Hematopoietic multipotent progenitor cell treated with erythropoietin and hydrocortisone succinate and interleukin-3 and kit ligand, for 15 days (in vitro differentiated cells): ENCODE results near the gene UBE2Q1.

Source experiments
- DNase-seq: peaks from one replicate; pipeline ENCODE4 v3.0.0-alpha.2; 2015; ENCODE audit warnings: low spot score

UBE2Q1 gene

DNA sequence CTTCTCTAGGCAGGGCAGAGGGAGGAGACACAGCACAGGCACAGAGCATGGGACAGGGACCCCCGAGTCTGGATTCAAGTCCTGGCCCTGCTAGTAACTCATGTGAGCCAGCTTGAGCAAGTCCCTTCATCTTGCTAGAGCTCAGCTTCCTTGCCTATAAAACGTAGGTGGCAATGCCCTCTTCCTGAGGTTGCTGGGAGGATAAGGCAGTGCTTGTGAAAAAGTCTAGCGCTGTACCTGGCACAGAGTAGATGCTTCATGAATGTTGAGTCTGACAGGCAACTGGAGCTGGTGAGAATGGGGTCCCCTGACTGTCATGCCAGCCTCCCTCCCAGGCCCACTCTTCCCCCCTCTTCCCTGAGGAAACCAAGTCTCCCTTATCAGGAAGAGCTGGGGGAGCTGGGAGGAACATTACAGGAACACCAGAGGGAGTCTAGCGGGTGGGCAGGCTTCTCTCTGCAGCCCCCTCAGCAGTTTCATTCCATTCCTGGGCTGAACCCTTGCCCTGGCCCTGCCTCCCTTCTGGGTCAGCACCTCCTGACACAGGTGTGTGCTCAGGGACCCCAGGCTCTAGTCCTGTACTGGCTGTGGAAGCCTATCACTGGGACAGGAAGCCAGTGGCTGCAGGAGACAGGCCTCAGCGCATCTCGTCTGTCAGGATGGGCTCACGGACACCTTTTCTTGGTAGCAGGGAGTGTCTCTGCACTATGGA, 19.0 kb upstream of the UBE2Q1 start:
- DNase-seq: no peak

DNA sequence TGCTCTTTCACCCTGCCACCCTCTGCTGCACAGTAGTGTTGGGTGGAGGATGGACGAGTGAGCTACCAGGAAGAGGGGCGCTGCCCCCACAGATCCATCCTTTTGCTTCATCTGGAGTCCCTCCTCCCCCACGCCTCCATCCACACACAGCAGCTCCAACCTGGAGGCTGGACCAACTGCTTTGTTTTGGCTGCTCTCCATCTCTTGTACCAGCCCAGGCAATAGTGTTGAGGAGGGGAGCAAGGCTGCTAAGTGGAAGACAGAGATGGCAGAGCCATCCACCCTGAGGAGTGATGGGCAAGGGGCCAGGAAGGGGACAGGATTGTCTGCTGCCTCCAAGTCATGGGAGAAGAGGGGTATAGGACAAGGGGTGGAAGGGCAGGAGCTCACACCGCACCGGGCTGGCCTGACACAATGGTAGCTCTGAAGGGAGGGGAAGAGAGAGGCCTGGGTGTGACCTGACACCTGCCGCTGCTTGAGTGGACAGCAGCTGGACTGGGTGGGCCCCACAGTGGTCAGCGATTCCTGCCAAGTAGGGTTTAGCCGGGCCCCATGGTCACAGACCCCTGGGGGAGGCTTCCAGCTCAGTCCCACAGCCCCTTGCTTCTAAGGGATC, 17.6 kb upstream of the UBE2Q1 start:
- no peak for DNase-seq

DNA sequence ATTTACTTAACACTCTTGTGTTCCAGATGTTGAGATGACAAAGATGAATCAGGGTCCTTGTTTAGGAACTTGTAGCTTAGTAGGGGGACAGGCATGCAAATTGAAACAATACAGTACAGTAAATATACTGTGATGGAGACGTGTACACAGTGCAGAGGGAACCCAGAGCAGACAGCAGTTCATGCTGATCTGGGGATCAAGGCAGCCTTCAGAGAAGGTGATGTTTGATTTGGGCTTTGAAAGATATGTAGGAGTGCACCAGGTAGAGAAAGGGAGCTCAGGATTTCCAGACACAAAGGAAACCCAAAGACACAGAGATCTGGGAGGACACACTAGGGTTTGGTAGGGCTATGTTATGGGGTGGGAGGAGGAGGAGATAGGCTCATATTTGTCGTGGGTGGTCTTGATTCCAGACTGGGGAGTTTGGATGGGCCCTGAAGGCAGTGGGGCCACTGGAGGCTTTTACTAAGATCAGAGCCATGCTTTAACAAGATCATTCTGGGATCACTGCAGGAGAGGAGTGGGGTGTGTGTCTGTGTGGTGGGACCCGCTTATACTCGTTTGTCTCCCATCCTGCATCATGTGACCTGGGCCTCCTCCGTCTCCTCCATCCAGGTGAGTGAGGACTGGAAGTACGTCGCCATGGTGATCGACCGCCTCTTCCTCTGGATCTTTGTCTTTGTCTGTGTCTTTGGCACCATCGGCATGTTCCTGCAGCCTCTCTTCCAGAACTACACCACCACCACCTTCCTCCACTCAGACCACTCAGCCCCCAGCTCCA, 16.9 kb upstream of the UBE2Q1 start:
- no peak for DNase-seq

DNA sequence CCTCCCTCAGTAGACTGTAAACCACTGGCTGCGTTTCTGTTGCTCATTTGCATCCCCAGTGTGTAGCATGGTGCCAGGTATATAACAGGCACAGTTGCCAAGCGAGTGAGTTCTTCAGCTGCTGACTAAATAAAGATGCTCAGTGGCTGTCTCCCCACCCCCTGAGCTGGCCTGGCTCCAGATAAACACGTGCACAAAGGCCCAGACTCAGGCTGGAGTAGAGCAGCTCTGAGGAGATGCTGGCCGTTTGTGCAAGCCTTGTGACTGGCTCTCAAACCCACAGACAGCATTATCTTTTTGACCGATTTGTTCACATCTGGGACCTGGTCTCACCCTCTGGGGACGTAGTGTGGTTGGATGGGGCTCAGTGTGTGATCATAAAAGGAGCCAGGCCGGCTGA, 16.3 kb upstream of the UBE2Q1 start:
- no peak for DNase-seq

DNA sequence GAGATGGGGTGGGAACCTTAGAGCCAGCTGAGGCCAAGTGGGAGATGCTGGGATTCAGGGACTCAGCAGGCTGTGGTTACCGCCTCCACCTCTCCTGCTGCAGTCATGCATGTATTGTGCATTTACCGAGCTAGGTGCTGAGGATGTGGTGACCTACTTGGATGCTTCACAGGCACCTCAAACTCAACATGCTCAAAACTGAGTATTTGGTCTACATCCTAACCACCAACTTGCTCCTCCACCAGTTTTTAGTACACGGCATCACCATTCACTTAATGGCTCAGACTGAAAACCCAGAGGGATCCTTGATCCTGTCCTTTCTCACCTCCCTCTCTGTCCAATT, 14.7 kb upstream of the UBE2Q1 start:
- no peak for DNase-seq

DNA sequence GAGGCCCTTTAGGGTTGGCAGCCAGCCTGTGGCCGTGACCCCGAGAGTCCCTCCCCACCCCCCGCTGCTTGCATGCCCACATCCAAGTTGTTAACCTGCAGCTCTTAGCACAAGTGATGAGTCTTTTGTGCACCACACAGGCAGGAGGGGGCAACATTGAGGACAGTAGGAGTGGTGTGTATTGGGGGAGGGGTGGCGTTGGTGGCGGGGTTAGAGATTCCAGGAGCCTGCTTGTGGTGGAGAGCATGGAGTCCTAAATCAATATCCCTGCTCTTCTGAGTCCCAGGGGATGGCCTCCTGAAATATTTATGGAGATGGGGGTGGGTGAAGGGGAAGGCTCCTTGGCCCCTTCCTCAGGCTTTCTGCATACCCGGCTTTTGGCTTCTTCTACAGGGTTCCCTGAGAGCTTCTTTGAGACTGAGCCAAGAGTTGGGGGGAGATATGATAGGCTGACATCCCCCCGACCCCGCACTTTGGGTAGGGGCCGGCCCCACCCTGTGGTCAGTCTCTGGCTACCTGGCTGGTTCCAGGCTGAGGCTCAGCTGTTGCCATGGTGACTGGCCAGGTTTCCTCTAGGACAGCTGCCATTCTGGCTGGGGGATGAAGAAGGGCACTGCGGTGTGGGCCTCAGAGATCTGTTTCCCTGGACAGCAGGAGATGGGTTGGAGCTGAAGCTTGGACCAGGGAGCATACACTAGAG, 14.2 kb upstream of the UBE2Q1 start:
- DNase-seq: no peak

DNA sequence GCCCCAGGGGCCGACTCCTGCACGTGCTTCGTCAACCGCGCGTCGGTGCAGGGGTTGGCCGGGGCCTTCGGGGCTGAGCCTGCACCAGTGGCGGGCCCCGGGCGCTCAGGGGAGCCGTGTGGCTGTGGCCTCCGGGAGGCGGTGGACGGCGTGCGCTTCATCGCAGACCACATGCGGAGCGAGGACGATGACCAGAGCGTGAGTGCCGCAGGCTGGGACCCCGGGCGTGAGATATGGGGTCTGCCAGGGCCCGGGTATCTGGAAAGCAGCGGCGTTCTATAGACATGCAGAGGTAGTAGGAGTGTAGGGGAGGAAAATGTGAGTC, 13.5 kb upstream of the UBE2Q1 start:
- no peak for DNase-seq

DNA sequence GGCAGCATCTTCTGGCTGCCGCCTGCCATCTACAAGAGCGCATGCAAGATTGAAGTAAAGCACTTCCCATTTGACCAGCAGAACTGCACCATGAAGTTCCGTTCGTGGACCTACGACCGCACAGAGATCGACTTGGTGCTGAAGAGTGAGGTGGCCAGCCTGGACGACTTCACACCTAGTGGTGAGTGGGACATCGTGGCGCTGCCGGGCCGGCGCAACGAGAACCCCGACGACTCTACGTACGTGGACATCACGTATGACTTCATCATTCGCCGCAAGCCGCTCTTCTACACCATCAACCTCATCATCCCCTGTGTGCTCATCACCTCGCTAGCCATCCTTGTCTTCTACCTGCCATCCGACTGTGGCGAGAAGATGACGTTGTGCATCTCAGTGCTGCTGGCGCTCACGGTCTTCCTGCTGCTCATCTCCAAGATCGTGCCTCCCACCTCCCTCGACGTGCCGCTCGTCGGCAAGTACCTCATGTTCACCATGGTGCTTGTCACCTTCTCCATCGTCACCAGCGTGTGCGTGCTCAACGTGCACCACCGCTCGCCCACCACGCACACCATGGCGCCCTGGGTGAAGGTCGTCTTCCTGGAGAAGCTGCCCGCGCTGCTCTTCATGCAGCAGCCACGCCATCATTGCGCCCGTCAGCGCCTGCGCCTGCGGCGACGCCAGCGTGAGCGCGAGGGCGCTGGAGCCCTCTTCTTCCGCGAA, 12.9 kb upstream of the UBE2Q1 start:
- no peak for DNase-seq

DNA sequence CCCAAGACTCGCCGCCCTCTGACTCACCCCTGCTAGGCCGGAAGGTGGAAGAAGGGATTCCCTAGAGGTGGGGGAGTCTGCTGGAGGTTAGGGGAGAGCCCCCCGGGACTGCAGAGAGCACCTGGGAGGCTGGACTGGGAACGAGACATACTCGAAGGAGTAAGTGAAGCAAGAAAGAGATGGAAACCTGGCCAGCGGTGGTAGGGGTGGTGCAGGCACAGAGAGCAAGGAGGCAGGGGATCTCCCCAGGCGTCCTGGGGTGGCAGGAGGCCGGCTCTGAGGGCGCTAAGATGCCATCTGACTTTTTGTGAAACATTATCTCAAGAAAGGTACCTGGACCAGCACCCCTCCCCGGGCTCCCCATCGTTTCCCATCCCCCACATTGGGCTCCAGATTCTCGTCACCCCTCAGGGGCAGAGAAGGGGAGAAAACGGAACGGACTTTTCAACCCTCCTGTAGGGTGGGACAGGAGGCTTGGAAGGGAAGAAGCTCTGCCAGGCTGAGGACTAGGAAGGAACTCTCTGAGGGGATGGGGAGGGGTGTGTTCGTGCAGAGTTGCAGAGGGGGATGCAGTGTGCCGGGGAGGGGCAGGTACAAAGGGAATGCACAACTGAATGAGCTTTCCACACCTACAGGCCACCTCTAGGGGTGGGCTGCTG, 9.8 kb upstream of the UBE2Q1 start:
- DNase-seq: no peak

DNA sequence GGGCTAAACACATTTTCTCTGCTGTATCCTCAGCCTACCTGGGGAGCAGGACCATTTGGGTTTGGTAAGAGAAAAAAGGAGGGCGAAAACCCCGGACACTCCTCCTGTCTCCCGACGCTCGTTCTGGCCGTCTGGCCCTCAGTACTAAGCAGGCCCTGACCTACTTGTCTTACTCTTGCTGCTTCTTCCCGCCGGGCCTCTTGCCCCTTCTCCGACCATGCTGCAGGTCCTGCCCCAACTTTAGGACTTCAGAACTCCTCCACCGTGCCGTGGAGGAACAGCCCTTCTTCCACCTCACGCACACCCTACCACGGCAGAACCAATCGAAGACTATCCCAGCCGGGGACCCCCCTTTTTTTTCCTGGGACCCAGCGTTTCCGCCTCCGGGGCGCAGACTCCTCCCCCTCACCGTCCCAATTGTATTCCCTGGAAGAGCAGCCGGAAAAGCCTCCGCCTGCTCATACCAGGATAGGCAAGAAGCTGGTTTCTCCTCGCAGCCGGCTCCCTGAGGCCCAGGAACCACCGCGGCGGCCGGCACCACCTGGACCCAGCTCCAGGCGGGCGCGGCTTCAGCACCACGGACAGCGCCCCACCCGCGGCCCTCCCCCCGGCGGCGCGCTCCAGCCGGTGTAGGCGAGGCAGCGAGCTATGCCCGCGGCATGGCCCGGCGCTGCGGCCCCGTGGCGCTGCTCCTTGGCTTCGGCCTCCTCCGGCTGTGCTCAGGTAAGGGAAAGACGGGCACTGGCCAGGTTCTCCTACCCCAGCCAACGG, 9.1 kb upstream of the UBE2Q1 start, which contains the start of gene CHRNB2:
CHRNB2 (plus strand) TSS at position 393 of the 771 bp plus-strand sequence; CDS start at position 660, 267 bp downstream.
- DNase-seq: peak; percentile 59

DNA sequence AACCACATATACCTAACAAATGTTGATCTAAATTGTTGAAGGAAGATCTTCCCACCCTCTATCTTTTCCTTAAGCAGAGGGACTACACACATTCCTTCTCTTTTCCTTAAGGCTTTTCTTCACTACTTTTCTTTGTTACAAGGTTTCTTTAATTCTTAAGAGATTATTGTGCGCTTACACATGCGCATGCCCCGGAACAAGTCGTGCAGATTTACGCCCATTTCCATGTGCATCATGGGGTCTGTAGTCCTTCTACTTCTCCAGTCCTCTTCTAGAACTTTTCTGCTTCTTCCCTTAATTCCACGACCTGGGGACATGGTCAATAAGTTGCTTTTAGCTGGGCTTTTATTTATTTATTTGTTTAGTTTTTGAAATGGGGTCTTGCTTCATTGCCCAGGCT, 7.4 kb upstream of the UBE2Q1 start:
- no peak for DNase-seq

DNA sequence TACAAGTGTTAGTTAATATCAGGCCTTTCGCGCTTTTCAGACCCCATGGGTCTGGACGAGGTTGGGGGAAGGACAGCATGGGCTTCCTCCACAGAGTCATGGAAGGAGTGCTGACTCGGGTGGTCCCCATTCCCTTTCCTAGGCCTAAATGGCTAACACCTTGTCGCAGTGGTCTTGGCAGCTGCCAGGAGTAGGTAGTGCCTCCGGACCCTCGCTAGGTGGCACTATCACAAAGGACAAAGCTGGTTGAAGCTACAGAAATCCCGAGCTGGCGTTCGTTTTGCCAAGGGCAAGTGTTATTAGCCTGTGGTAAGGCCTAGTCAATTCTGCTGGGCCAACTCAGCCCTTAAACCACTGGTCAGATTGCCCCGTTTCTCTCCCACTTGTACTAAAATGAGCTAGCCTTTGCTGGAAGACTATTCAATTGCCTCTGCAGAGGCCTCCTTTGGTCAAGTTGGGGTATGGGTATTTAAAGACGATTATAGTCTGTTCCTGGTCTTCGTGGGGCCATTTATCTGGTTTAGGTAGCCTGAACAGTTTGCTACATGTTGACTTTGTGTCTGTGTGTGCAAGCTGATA, 1.1 kb upstream of the UBE2Q1 start:
- peak; percentile 87 for DNase-seq

DNA sequence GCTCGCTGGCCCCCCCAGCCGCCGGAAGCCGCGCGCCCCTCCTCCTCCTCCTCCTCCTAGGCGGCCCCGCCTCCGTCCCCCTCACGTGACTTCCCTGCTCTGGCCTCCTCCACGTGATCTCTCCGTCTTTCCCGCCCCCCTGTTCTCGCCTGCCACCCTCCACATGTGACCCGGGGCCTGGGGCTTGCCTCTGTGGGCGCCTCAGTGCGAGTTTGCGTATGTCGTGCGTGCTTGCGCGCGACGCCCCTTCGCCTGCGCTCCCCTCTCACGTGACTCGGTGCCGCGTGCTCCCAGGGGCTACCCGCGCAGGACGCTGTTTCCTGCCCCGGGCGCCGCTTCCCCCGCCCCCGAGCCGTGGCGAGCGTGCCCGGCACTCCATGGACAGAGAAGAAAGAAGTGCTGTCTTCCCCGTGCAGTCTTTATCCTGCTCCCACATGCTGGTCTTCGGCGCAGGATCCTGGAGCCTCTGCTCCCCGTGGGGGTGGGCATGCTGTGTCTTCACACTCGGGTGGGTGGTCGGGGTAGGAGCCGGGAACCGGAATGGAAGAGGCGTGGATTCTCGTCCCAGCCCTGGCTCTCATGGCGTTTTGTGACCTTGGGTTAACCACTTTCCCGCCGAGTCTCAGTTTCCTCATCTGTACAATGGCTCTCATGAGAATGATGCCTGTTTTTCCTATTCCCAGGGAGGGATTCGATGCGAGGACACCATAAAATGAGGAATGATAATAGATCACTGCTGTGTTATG, 431 bp upstream of the UBE2Q1 start:
- peak; percentile 91 for DNase-seq

DNA sequence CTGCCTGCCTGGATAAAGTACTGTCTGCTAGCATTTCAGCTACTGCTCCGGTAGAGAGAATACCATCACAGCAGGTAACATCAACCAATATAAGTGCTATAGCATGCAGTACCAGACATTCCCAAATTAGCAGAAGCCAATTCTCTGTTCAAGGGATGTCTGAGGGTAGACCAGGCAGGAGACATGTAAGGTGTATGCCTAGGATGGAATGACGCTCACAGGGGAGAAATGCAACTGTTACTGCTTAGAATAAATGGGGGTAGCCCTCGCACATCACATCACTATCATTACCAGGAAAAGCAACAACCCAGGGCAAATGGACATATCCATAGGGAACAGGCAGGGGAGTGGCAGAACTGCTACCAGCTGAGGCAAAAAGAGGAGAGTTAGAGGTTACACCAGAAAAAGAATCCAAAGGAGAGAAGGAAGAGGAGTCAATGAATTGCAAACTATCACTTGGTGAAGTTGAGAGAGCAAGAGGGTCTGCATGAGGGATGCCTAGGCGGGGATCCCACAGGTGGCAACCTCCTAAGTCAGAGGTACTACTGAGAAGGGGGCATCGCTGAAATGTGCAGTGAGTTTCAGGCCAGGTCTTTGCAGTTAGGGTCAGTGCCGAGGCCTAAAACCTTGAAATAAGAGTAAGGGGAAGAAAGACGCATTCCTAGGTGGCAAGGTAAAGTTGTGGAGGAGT, 1.1 kb downstream of the UBE2Q1 start:
- DNase-seq: no peak

DNA sequence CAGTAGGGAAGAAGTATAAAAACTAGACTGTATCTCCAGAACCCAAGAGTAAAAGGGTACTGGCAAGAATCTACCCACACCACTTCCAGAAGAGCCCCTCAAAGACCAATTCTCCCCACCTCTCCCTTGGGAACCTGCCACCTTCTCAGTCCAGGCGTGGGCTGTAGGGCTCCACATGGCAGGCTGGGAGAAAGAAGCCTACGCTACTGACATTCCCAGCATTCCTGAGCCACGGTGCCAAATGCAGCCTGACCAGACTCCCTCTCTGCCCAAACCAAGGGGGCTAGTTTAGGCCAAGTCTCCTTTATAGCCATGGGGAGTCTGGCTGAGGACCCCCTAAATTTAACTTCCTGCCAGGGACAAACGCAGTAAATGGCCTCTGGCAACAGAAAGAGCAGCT, 2.0 kb downstream of the UBE2Q1 start:
- no peak for DNase-seq

DNA sequence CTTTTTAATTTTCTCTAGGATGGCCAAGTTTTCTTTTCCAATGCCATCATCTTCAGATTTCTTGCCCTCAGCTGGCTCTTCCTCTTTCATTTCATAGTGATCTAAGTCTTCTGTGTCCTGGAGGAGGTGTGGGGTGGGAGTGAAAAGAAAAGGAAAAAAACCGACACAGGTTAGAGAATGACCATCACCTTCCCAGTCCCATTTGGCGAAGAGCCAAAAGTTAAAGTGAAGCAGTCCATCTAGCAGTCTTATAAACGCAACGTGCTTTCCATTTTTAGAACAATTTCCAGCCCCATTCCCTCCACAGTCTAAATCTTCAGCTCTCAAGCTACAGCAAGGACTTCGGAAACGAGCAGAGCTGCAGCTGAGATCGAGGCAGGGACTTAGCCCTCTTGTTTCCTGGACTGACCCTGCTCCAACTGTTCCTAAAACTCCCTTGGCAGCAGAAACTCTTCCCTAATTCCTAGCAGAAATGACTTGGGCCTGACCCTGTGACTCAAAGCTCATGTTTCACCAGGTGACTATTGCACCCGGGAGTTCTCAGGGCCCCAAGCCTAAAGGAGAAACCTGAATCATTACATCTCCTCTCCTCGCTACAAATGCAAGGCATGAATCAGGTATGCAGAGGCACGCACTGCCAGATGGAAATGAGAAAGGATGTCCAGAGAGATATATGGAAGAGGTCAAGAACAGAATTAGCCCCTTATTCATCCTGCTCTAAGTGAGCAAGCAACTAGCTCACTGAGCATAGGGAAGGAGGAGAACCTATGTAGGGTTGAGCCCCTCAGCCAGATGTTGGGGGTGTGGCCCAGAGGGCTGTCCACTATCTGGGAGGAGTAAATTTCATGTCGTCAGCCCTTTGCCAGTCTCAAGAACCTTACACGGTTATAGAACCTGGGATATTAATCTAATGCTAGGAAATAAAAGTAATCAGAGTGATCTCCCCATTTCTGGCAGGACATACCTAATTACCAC, 5.1 kb downstream of the UBE2Q1 start:
- DNase-seq: peak; percentile 23

DNA sequence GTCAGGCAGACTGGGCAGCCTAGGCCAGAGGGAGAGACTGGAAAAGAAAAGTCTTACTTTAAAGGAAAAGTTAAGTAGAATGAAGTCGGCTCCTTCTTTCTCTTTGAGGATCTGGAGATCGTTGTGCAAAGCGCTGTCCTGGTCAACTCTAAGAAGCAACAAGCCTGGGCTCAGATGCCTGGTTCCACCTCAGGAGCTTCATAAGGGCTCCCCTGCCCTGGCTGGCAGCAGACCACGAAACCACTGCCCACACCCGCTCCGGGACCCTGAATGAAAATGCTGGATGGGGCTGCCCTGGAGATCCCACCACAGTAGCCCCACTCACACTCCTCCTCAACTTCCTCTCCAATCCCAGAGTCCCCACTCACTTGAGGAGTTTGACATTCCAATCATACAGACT, 6.4 kb downstream of the UBE2Q1 start:
- no peak for DNase-seq

DNA sequence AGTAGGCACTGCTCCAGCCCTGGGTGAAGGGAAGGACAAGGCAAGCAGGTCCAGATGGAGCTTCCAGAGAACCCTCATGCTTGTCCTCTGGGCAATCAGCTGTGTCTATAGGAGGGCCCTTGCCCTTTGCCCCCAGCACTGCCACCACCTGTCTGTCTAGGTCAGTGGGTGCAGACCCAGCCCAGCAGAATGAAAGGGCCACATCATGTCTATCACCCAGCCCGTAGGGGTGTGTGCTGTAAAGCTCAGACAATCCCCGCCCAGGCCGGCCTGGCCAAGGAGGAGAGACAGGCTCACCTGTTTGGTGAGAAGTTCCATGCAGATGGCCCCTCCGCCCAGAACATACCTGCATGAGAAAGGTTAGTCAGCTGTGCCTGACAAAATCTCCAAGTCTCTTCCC, 7.0 kb downstream of the UBE2Q1 start:
- no peak for DNase-seq
